ENCODE measurements around the gene SH3GL3.
A peak's percentile ranks its signal among the peaks of the same experiment; 100 is the strongest.

Gene SH3GL3

GRCh38 chr15:83612898-83613635 lies 165.9 kb downstream of the SH3GL3 start:
- no peak for DNase-seq (ENCODE audit: low read depth in 2 of 2)

GRCh38 chr15:83613714-83614113 lies 166.6 kb downstream of the SH3GL3 start:
- no peak for DNase-seq (ENCODE audit: low read depth in 2 of 2)

DNA sequence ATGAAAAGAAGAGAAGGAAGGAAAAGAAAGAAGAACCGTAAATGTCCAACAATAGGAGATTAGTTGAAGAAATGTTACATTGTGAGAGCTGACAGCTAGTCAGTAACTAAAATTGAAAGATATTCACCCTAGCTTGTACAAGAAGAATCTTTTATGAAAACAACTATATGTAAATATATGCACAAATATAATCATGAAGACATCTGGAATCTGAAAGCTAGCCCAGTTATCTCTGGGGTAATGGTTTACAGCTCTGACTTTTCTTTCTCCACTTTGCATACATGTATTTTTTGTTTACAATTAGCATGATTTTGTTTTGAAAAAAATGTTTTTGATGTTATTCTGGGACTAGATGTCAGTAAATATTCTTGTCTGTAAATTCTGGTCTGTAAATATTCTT lies 169.7 kb downstream of the SH3GL3 start:
- no peak for DNase-seq (ENCODE audit: low read depth in 2 of 2)

GRCh38 chr15:83626171-83626802 lies 179.1 kb downstream of the SH3GL3 start:
- DNase-seq (ENCODE audit: low read depth in 2 of 2) = no peak

DNA sequence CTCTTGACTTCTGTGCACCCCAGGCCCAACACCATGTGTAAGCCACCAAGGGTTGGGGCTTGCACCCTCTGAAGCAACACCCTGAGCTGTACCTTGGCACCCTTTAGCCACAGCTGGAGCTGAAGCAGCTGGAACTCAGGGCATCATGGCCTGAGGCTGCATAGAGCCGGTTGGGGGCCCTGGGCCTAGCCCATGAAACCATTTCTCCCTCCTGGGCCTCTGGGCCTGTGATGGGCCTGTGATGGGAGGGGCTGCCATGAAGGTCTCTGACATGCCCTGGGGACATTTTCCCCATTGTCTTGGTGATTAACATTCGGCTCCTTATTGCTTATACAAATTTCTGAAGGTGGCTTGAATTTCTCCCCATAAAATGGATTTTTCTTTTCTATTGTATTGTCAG lies 184.4 kb downstream of the SH3GL3 start:
- no peak for DNase-seq (ENCODE audit: low read depth in 2 of 2)

GRCh38 chr15:83643201-83643600 lies 196.1 kb downstream of the SH3GL3 start:
- no peak for DNase-seq (ENCODE audit: low read depth in 2 of 2)

DNA sequence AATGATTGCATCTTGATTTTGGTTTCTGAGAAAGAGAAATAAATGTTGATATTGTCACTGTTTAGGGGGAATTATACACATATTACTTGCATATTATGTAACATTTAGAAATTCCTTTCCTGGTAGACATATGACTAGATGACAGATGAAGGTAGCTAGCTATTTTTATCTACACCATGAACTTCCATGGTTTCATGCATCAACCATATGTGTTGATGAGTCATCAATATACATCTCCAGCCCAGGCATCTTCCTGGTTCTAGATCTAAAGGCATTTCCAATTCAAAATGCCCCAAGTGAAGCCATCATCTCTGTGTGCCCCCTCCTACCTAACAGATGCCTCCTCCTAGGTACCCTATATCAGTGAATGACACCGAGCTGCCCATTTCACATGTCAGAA lies 197.3 kb downstream of the SH3GL3 start:
- DNase-seq (ENCODE audit: low read depth in 2 of 2) = no peak

DNA sequence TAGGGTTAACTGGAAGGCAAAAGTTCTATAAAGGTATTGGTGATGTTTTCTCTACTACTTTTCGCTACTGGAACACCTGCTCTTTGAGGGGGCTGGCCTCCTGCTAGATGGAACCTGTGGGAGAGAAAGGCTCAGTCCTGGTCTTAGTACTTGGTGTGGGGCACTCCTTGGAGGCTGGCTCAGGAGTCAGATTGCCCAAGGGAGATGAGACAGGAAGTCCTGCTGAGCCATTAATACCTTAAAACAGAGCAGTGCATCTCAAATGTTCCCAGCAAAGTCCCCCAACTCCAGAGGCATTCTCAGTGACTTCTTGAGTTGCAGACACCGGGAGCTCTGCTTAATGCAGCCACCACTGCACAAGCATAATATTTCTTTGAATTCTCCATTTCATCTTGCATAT lies 203.7 kb downstream of the SH3GL3 start:
- no peak for DNase-seq (ENCODE audit: low read depth in 2 of 2)

DNA sequence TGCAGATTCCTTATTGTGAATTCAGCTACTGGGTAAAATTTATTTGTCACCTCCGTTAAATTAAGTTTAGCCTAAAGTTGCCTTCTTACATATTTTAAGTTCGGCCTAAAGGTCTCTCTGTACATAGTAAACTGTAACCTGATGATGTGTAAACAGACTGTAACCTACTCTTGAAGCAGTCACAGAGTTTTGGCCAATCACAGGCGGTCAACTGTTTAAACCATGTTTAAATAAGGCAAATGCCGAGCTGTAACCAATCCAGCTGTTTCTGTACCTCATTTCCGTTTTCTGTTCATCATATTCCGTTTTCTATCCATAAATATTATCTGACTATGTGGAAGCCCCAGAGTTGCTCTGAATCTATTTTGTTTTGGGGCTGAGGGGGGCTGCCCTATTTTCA lies 204.4 kb downstream of the SH3GL3 start:
- no peak for DNase-seq (ENCODE audit: low read depth in 2 of 2)

DNA sequence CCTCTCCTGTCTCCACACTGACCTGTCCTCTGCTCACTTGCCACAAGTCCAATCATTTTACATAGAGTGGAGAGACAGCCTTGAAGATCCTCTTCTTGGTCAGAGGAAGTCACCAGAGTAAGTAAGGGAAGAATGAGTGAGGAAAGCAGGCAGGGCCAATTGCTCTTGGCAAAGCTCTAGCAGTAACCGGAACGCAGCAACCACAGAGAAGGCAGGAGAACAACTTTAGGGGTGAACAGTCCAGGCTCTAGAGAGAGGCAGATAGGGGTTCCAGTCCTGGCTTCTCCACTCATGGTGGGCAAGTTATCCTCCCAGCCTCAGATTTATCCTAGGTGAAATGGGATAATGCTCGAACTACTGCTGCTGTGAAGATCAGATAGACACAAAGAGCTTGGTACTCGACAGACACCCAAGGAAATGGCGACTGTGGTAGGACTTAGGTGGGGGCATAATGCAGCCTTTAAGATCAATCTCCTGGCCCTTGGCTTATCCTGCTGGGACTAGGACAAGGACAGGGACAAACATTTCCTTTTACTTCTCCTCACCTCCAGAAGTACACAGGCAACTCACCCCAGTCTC lies 205.6 kb downstream of the SH3GL3 start:
- DNase-seq (ENCODE audit: low read depth in 2 of 2) = no peak

- DNase-seq (ENCODE audit: low read depth in 2 of 2) = no peak
These were observed 206.1 kb downstream of the SH3GL3 start for GRCh38 chr15:83653288-83653638.

DNA sequence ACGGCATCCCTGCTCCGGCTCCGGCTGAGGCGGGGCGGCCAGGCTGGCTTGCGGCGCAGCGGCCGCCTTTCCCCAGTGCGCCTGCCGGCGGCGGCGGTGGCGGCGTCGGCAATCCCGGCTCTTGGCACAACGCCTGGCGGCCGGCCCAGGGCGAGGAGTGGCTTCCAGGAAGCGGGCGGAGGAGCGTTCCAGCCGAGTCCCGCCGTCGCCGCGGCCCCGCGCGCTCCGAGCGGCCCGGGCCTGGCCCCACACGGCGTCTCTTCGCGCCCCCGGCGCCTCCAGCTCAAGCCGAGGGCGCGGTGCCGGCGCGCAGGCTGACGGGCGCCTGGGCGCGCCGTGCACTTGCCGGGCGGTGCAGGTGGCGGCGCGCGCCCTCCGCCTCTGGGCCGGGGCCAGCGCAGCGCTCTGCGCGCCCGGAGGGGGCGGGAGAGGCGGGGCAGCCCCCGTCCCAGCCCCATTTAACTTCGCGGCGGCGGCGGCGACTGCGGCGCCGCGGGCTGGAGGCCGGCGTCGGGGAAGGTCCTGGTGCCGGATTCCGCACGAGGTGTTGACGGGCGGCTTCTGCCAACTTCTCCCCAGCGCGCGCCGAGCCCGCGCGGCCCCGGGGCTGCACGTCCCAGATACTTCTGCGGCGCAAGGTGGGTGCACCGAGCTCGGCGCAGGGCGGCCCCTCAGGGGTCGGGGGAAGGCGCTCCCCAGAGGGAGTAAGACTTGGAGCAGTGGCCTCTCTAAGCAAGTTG lies 206.7 kb downstream of the SH3GL3 start, which contains the start of gene ADAMTSL3:
TSS of gene ADAMTSL3 (plus strand) at position 485 of the 740 bp plus-strand sequence. CDS start 1,639 bp downstream, outside the sequence.
- peak; percentile 8 to 13 for DNase-seq (ENCODE audit: low read depth in 2 of 2)

DNA sequence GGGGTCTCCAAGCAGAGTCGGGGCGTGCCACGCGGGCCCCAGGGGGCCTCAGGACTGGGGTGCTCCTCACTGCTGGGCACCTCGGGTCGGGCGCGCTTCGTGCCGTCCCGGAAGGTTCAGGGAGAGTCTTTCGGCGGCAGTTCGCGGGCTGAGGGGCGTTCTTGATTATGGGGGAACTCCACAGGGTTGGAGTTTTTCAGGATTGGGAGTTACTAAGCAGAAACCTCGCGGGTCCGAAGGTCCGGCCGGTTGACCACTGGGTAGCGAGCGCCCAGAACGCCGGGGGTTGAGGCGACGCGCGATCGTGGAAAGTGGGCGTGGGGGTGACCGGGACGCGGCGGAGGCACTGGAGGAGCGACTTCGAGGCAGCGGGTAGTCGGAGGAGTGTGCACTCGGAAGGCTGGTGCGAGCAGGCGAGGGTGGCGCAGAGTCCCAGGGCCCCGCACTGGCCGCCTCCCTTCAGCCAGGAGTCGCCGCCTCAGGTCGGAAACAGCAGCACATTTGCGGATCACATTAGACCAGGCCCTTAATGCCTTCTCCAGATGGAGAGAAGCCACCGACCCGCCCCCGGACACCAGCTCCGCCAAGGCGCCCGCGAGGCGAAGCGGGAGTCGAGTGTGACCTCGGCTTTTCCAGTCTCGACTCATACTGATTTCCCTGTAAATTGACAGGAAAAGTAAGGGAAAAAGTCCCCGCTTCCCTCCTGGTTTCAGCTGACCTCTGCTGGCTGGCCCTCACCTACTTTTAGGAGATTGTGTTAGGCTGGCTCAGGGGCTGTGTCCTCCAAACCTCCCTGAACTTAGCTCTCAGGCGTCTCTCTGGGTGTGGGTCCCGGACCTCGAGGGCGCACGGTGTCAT lies 207.5 kb downstream of the SH3GL3 start:
- DNase-seq (ENCODE audit: low read depth in 2 of 2) = no peak

DNA sequence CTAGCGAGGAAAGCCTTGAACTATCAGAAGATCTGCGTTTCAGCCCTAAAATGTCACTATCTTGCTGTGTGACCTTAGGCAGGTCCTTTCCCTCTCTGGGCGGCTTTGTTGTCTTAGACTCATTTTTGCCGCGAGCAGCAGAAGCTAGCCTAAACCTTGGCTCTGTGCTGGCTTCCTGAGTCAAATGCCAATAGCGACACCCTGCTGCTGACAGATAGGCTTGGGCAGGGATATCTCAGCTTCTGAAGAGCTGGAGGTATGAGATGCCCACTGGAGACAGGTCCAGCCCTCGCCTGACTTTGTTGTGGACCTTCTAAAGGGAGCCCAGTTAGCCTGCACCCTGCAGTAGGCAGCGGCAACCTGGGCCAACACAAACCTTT lies 208.1 kb downstream of the SH3GL3 start:
- DNase-seq (ENCODE audit: low read depth in 2 of 2) = no peak

DNA sequence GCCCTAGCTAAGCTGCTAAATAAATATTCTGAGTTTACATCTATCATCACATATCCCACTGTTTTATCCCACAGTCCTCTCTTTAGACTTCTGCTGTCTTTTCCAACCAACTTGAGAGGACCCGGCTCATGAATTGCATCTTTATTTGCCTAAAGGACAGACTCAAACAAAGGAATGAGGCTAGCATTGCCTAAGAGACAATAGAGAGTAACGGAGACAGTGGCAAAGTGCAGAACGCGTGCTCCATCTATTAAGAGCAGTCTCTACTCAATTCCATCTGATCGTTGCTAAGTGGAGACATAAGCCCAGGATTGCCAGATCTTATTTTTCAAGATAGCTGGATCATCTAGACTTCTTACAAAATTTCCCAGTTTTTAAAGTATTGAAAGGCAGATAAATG lies 209.1 kb downstream of the SH3GL3 start:
- DNase-seq (ENCODE audit: low read depth in 2 of 2) = no peak

DNA sequence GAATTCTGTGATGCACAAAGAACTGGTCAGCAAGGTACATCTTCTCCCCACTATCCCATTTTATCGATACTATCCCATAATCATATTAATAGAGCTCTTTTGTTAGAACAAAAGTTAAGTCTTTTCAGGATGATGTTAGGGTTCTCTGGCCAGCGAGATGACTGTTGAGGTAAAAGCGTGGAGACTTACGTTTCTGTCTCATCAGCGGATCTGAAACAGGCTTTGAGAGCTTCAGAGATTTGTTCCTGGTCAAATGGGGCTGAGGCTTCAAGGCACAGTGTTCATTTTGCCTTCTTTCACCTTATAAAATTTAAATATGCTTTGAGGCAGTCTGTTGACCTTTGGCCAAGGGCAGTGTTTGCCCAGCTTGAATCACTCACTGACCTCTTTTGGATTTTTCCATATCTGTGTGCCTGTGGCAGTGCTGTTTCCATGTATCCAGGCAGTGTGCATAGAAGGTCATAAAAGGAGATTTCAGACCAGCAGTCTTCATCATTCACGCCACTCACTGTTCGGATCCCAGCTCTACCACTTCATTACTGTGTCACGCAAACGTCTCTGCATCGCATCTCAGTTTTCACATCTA lies 209.9 kb downstream of the SH3GL3 start:
- DNase-seq (ENCODE audit: low read depth in 2 of 2) = no peak

DNA sequence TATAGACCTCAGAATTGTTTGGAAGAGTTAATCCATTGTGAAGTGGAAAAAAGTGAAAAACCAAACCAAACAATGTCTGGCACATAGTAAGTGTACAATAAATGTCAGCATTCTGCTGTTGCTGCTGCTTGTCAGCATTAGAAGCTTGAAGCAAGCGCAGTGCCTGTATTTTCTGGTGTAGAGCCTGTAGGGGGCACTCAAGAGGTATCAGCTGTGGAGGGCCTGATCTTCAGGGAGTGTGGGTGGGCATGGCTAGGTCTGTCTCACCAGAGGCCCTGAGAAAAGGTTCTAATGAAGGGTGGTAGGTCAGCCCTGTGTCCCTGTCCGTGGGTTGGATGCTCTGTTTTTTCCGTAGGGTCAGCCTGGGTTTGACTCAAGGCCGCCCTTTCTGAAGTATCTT lies 210.4 kb downstream of the SH3GL3 start:
- no peak for DNase-seq (ENCODE audit: low read depth in 2 of 2)

DNA sequence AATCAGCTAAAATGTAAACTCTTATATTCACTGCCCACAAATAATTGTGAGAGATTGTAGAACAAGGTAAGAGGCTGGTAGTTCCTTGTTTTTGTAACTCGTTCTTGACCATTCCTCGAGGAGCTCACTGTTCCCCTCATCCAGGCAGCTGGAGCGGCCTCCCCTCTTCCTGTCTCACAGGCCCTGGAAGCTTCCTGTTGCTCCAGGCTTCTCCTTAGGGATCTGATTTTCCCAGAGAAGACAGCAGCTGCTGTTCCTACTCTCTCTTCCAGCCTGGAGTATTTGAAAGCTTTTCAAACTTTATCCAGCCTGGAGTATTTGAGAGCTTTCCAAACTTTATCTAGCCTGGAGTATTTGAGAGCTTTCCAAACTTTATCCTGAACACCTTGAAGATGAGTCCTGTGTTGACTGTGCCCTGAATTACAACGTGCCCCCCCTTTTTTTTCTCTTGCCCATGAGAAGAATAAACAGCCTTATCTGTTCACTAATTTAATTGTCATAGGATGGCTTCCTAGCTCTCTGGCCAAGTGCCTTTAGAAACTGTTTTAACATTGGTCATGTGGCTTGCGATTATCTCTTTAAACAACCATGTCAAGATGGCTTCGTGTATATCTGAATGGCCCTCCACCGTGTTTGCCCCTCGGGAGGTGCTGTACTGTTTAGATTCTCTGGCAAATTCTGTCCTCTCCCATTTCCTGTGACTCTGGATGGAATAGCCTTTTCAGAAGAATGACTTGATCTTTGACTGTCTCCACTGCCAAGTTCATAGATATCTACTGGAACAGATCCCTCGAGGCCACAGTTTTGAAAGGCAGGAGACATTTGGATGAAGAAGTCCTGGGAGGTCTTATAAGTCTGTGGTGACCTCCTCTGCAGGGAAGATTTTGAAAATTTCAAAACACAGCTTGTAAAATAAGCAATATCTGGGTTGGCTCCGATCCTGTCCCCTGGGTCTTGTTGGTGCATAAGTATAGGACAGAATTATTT lies 211.6 kb downstream of the SH3GL3 start:
- no peak for DNase-seq (ENCODE audit: low read depth in 2 of 2)

DNA sequence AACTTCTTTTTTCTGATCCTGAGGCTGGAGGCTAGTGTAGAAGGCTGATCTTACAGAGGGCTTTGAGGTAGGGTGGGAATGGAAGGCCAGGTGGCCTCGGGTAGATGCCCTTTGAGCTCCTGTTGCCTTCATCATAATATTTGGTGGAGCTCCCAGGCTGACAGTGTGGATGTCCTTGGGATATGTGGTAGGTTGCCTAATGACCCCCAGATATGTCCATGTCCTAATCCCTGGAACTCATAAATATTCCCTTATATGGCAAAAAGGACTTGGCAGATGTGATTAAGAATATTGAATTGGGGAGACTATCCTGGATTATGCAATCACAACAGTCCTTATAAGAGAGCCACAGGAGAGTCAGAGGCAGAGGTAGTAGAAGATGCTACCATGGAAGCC lies 212.3 kb downstream of the SH3GL3 start:
- no peak for DNase-seq (ENCODE audit: low read depth in 2 of 2)

GRCh38 chr15:83665480-83665879 lies 218.3 kb downstream of the SH3GL3 start:
- no peak for DNase-seq (ENCODE audit: low read depth in 2 of 2)
